HFF-Myc (cell line): ENCODE measurements around the gene ABHD1.

ENCODE experiments used
- DNase-seq: peaks from one replicate; pipeline ENCODE4 v3.0.0-alpha.2; 2011; ENCODE audit warnings: low read depth; ENCODE audit errors: extremely low read depth
- H3K4me3 ChIP-seq: replicated peaks from 2 replicates; pipeline ENCODE4 v1.5.1; 2011; ENCODE audit warnings: low read depth, mild to moderate bottlenecking, control low read depth, low read length
- CTCF ChIP-seq: IDR thresholded peaks from 2 replicates; pipeline ENCODE4 v1.5.1; 2012; ENCODE audit warnings: mild to moderate bottlenecking, low read depth, low read length, control low read depth; ENCODE audit errors: missing control alignments

ABHD1 gene

GRCh38 chr2:27088634-27089033 is 35.0 kb upstream of the ABHD1 start:
- DNase-seq = no peak
- TF ChIP-seq CTCF = no peak
- H3K4me3 ChIP-seq = no peak overlapping the region

- no peak for TF ChIP-seq CTCF
- no peak overlapping the region for H3K4me3 ChIP-seq
Measured at GRCh38 chr2:27089111-27089954, 34.3 kb upstream of the ABHD1 start.

GRCh38 chr2:27091746-27092695 is 31.6 kb upstream of the ABHD1 start:
- no peak for DNase-seq
- no peak for TF ChIP-seq CTCF
- H3K4me3 ChIP-seq = no peak overlapping the region

More at GRCh38 chr2:27089111-27089954, 34.3 kb upstream of the ABHD1 start:
- no peak for DNase-seq

- H3K4me3 ChIP-seq = no peak overlapping the region
- TF ChIP-seq CTCF = no peak
- no peak for DNase-seq
Measured at GRCh38 chr2:27092696-27093429, 30.8 kb upstream of the ABHD1 start.

GRCh38 chr2:27093430-27094352 is 29.9 kb upstream of the ABHD1 start:
- no peak for TF ChIP-seq CTCF
- H3K4me3 ChIP-seq = no peak overlapping the region
- no peak for DNase-seq
